ENCODE data around the gene S100A3. TPM values are rescaled to one million over a fixed set of nuclear protein-coding genes. Genes with fewer than 3 reads are reported as not detected.

S100A3 gene
- total and polyA plus RNA-seq, 2 of the 8 experiments (the other 6 are each of a cell fraction or from before 2014, with no cell fraction given): 0.26 to 0.47 TPM

DNA sequence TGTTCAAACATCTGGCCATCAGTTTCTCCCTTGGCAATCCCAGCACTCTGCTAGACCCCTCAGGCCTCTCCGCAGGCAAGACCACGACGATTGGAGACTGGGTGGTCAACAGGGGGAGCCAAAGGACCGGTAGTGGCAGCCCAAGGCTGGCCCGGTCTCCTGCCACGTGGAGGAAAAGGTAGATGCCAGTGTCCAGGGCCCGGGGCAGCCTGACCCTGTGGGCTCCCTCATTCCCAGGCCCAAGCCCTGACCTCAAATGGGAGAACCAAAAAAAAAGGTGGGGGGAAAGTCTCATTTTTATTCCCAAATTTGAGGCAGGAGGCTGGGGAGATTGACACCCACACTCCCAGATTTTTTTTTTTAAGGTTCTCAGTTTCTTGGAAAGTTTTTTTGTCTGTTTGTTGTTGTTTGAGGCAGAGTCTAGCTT lies 38.1 kb downstream of the S100A3 start (continued):
- TF ChIP-seq, protein P1, sequence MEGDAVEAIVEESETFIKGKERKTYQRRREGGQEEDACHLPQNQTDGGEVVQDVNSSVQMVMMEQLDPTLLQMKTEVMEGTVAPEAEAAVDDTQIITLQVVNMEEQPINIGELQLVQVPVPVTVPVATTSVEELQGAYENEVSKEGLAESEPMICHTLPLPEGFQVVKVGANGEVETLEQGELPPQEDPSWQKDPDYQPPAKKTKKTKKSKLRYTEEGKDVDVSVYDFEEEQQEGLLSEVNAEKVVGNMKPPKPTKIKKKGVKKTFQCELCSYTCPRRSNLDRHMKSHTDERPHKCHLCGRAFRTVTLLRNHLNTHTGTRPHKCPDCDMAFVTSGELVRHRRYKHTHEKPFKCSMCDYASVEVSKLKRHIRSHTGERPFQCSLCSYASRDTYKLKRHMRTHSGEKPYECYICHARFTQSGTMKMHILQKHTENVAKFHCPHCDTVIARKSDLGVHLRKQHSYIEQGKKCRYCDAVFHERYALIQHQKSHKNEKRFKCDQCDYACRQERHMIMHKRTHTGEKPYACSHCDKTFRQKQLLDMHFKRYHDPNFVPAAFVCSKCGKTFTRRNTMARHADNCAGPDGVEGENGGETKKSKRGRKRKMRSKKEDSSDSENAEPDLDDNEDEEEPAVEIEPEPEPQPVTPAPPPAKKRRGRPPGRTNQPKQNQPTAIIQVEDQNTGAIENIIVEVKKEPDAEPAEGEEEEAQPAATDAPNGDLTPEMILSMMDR (IDR thresholded peaks at IDR 0.05; ENCODE audit: control extremely low read depth in 1 of 3, insufficient read depth in 1 of 3, low read depth in 1 of 3, low read length in 3 of 3): peak; percentile 95 to 97 (median 95)
- TF ChIP-seq POLR2AphosphoS5 (IDR thresholded peaks at IDR 0.05; ENCODE audit: low read depth, low read length): no peak
- TF ChIP-seq TEAD4 (IDR thresholded peaks at IDR 0.05; ENCODE audit: low read depth, low read length): no peak
- no peak for TF ChIP-seq NANOG (IDR thresholded peaks at IDR 0.05; ENCODE audit: insufficient read depth, low read depth, low read length, poor library complexity, severe bottlenecking)

Measured in H1 (cell line).